ENCODE measurements around the gene CACNA1G. TPM values are rescaled to one million over a fixed set of nuclear protein-coding genes. Genes with fewer than 3 reads are reported as not detected.

Gene CACNA1G
- total and polyA plus RNA-seq, 3 donors from 2014 or later: 1.3 to 1.7 (median 1.7) TPM

DNA sequence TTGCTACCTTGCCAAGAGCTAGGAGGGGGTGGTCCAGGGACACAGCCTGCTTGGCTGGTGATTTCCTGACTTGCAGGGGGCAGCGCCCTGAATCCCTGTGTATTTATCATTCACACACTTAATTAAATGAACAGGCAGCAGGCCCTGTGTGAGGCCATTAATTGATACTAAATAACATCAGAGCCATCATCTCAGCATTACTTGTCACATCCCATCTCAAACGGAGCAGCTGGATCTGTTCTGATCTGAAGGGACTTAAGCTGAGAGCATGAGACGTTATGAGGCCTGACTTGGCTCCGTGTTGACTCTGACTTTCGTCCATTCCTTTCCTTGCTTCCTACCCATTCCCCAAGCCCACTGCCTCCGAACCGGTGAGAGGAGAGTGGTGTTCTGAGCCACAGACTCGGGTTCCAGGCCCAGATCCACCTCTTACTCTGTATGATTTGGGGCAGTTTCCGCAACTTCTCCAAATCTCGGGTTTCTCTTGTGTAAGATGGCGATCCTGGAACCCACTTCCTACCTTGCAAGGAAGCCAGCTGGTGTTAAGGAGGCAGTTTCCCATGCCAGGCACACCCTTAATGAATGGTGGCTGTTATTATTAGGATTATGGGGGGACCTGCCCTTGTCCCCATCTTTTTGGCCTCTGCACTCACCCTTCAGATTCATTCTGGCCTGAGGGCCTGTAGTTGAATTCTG, 33.8 kb downstream of the CACNA1G start:
- H3K4me3 ChIP-seq: no peak overlapping the region
- H3K27ac ChIP-seq: no peak overlapping the region
- intact Hi-C loops (cut with DNase I; ENCODE audit: low total_unique reads): no loop called here
- WGBS, 2 donors: 84 to 91% methylated on average over 11 of the region's 11 CpGs
- no peak for DNase-seq
- H3K27me3 ChIP-seq: no peaks in the 10 kb centered on the region
- no peaks in the 10 kb centered on the region for H3K9me3 ChIP-seq
- H3K36me3 ChIP-seq (ENCODE audit: low read depth, missing control alignments): no peaks in the 10 kb centered on the region
- no peak for TF ChIP-seq POLR2A (IDR thresholded peaks at IDR 0.05)
- TF ChIP-seq, protein P1, sequence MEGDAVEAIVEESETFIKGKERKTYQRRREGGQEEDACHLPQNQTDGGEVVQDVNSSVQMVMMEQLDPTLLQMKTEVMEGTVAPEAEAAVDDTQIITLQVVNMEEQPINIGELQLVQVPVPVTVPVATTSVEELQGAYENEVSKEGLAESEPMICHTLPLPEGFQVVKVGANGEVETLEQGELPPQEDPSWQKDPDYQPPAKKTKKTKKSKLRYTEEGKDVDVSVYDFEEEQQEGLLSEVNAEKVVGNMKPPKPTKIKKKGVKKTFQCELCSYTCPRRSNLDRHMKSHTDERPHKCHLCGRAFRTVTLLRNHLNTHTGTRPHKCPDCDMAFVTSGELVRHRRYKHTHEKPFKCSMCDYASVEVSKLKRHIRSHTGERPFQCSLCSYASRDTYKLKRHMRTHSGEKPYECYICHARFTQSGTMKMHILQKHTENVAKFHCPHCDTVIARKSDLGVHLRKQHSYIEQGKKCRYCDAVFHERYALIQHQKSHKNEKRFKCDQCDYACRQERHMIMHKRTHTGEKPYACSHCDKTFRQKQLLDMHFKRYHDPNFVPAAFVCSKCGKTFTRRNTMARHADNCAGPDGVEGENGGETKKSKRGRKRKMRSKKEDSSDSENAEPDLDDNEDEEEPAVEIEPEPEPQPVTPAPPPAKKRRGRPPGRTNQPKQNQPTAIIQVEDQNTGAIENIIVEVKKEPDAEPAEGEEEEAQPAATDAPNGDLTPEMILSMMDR (IDR thresholded peaks at IDR 0.05): no peak
- peaks cover 10% of the 10 kb centered on the region for H3K4me1 ChIP-seq

DNA sequence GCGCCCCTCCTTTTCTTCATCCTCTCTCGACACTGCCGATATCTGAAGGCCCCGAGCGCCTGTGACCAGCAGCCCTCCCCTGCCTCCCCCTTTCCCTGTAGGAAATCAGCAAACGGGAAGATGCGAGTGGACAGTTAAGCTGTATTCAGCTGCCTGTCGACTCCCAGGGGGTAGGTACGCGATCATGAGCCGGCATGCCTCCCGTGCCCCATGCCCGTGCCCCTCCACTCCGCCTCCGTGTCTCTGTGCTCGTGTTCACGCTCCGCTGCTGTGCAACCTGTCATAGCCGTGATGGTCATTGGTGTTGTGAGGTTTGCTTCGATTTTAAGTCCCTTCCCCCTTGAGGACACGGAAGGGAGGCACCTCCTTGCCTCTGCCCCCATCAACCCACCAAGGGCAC, 34.4 kb downstream of the CACNA1G start:
- Histone ChIP-seq H3K27ac (no peak overlapping the region), H3K36me3 (ENCODE audit: low read depth, missing control alignments) (no peaks in the 10 kb centered on the region), H3K27me3 (no peaks in the 10 kb centered on the region), H3K4me1 (peaks cover 4% of the 10 kb centered on the region), H3K9me3 (no peaks in the 10 kb centered on the region), H3K4me3 (no peak overlapping the region)
- intact Hi-C loops (cut with DNase I; ENCODE audit: low total_unique reads): no loop called here
- 87 to 95% methylated on average over 21 of the region's 21 CpGs for WGBS, 2 donors
- TF ChIP-seq, protein P1 (IDR thresholded peaks at IDR 0.05): no peak
- no peak for TF ChIP-seq POLR2A (IDR thresholded peaks at IDR 0.05)
- DNase-seq: no peak

DNA sequence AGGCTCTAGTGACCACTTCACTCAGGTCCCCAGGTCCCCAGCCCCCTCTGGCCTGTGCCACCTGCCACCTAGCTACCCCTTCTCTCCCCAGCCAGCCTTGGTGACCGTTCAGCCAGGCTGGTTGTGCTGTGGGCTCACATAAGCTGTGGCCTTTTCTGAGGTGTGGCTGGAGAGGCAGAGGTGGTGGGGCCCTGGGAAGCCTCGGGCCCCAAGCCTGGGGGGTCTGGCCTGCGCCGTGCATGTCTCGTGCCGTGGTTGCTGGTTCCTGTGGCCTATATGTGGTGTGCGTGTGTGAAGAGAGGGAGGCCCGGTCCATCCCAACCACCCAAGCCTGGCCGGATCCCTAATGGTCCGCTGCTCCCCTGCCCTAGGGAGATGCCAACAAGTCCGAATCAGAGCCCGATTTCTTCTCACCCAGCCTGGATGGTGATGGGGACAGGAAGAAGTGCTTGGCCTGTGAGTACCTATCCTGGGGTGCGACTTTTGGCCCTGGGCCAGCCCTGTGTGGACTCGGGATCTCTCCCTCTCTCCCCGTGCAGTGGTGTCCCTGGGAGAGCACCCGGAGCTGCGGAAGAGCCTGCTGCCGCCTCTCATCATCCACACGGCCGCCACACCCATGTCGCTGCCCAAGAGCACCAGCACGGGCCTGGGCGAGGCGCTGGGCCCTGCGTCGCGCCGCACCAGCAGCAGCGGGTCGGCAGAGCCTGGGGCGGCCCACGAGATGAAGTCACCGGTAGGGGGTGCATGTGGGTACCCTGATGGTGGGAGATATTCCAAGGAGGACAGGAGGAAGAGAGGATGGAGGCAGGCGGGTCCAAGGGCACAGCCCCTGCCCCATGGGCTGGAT, 35.9 kb downstream of the CACNA1G start:
- TF ChIP-seq, protein P1 (IDR thresholded peaks at IDR 0.05): no peak
- no peak for TF ChIP-seq POLR2A (IDR thresholded peaks at IDR 0.05)
- Histone ChIP-seq H3K4me3 (no peak overlapping the region), H3K27ac (no peak overlapping the region), H3K9me3 (no peaks in the 10 kb centered on the region), H3K4me1 (no peaks in the 10 kb centered on the region), H3K27me3 (no peaks in the 10 kb centered on the region), H3K36me3 (ENCODE audit: low read depth, missing control alignments) (no peaks in the 10 kb centered on the region)
- no peak for DNase-seq
- 85 to 92% methylated on average over 34 of the region's 34 CpGs for WGBS, 2 donors
- intact Hi-C loops (cut with DNase I; ENCODE audit: low total_unique reads): no loop called here

DNA sequence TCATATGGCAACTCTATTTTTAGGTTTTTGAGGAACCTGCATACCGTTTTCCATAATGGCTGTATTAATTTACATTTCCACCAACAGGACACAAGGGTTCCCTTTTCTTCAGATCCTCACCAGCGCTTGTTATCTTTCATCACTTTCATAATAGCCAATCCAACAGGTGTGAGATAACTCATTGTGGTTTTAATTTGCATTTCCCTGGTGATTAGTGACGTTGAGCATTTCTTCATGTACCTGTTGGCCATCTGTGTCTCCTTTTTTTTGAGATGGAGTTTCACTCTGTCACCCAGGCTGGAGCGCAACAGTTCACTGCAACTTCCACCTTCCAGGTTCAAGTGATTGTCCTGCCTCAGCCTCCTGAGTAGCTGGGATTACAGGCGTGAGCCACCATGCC, 38.0 kb downstream of the CACNA1G start:
- DNase-seq: no peak
- Histone ChIP-seq H3K36me3 (ENCODE audit: low read depth, missing control alignments) (no peaks in the 10 kb centered on the region), H3K27me3 (no peaks in the 10 kb centered on the region), H3K4me3 (no peak overlapping the region), H3K4me1 (no peaks in the 10 kb centered on the region), H3K27ac (no peak overlapping the region), H3K9me3 (no peaks in the 10 kb centered on the region)
- WGBS, 2 donors: 86 to 93% methylated on average over 5 of the region's 5 CpGs
- TF ChIP-seq, protein P1 (IDR thresholded peaks at IDR 0.05): no peak
- TF ChIP-seq POLR2A (IDR thresholded peaks at IDR 0.05): no peak
- intact Hi-C loops (cut with DNase I; ENCODE audit: low total_unique reads): no loop called here

Measured in testis (tissue), 3 donors.